Kidney (tissue), 14 donors: ENCODE results near the gene OR14I1. TPM values are rescaled to one million over a fixed set of nuclear protein-coding genes. Genes with fewer than 3 reads are reported as not detected.

Experiments
- DNase-seq, 5 donors: peaks; one replicate each; pipeline ENCODE4 v3.0.0-alpha.2; 2013 to 2020
- FAIRE-seq: peaks from 2 replicates; lab custom pipeline; 2012; peaks lifted over from hg19 to GRCh38; lab: Jason Lieb, UNC
- H3K27ac ChIP-seq, 2 donors: one replicate each; pipeline ENCODE4 v1.7.0; 2013; ENCODE audit warnings: low read depth in 2 of 2, low read length in 2 of 2, inconsistent platforms in 1 of 2
- H3K27me3 ChIP-seq: one replicate; pipeline ENCODE4 v1.7.1; 2013; ENCODE audit warnings: low read length, inconsistent platforms; ENCODE audit not compliant: control insufficient read depth, insufficient read depth
- H3K36me3 ChIP-seq, 3 donors: one replicate each; pipeline versions ENCODE4 v1.7.0 to v1.7.1; 2013; ENCODE audit warnings: low read length in 3 of 3, control low read depth in 1 of 3, inconsistent platforms in 1 of 3; ENCODE audit not compliant: insufficient read depth in 3 of 3, control insufficient read depth in 2 of 3
- H3K4me1 ChIP-seq, 3 donors: one replicate each; pipeline versions ENCODE4 v1.7.0 to v1.7.1; 2013; ENCODE audit warnings: low read length in 3 of 3, inconsistent platforms in 1 of 3, low read depth in 1 of 3; ENCODE audit not compliant: control insufficient read depth in 2 of 3, insufficient read depth in 2 of 3
- H3K4me3 ChIP-seq, 3 donors: one replicate each; pipeline versions ENCODE4 v1.7.0 to v1.8.1; 2013; ENCODE audit warnings: low read length in 3 of 3, control low read depth in 1 of 3, inconsistent platforms in 1 of 3
- H3K9ac ChIP-seq, 3 donors: one replicate each; pipeline versions ENCODE4 v1.7.0 to v1.7.1; 2013; ENCODE audit warnings: low read length in 3 of 3, control low read depth in 1 of 3, inconsistent platforms in 1 of 3
- H3K9me3 ChIP-seq, 3 donors: one replicate each; pipeline versions ENCODE4 v1.7.0 to v1.7.1; 2013; ENCODE audit warnings: low read length in 3 of 3, control low read depth in 1 of 3, inconsistent platforms in 1 of 3; ENCODE audit not compliant: control insufficient read depth in 2 of 3, insufficient read depth in 1 of 3
- intact Hi-C: fragments of 100-400 bp; cut with DNase I; formaldehyde crosslinking; loops from one replicate; pipeline ENCODE4 v1.11.1; 2022
- polyA plus RNA-seq: library from polyadenylated mRNA; stranded (reverse); fragments of 350-450 nt; fragmentation: Illumina TruSeq; extraction: RNeasy Lipid Tissue Mini Kit (QIAGEN cat#74804); gene quantifications from one replicate; pipeline ENCODE4 v1.2.3, GENCODE V29; 2014; ENCODE audit warnings: low read depth, low replicate concordance; ENCODE audit not compliant: insufficient read depth
- total RNA-seq: library from RNA; stranded (reverse); fragmentation: NEBNext Ultra II Directional; extraction: Animal tissue kit (Norgen Biotek cat#: 25700); gene quantifications from one replicate; pipeline ENCODE4 v1.2.1, GENCODE V29; 2021
- TF ChIP-seq, protein P1 (sequence below): IDR thresholded peaks from 3 replicates; pipeline ENCODE4 v1.5.1; 2012; ENCODE audit warnings: mild to moderate bottlenecking, moderate library complexity, borderline replicate concordance; ENCODE audit not compliant: insufficient read depth; ENCODE audit errors: extremely low read depth
- donor health status: control.
- donor health status: control.
- donor health status: control.
- donor health status: control.
- donor health status: control.
- donor health status: DM: yes; HTN: yes; CAD: no.
- donor health status: Normal renal cell carcinoma (clear cell type).

The OR14I1 gene
- total and polyA plus RNA-seq, 2 donors from 2014 or later: not detected

DNA sequence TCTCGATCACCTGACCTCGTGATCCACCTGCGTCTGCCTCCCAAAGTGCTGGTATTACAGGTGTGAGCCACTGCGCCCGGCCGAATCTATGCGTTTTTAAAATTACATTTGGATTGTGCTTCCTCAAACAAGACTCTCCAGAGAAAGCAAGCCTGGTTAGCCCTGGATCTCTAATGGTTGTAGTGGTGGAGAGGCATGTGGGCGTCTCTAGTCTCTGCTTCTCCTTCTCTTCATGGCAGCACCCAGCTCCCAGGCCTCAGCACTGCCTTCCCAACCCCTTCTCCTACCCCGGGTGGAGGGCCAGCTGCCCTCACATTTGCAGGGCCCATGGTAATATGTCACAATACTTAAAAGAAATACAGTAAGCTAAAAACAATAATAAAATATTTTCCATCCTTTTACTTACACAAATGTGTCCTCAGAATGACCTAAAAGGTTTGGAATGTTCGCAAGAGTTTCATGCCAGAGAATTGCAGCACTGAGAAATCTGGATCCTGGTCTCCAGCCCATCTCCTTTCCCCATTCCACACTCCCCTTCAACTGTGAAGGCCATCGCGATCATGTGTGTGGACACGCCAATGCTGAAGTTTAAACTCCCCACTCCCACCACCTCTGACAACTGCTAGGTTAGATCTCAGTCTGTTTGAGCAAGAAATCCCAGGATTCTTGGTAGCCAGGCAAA is 7.0 kb downstream of the OR14I1 start:
- FAIRE-seq: no peak
- H3K27ac ChIP-seq: no peak overlapping the region
- peak in 1 of 5 donors; percentile 1 for DNase-seq

DNA sequence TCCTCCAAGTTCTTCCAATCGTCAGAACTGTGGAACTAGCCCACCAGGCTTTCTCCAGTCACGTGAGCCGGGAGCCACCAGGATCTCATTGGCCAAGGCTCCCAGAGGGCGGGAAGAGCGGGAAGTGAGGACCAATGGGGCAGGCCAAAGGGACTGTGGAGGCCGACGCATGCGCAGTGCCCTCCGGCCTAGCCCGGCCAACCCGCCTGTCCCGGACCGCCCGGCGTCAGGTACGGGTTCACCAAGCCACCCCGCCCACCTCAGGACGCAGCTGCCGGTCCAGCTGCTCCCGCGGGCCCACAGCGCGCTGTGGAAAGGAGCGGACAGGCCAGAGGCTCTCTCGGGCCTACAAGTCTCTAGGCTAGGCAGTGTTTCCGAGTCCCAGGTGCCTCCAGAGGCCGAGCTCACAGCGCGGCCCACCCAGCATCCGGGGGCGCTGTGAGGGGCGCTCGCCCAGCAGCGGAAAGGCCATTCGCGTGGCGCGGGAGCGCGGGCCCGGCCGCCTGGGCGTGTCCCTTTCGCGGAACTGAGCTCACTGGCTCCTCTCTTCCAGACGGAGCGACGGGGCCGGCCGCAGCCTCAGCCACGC is 10.9 kb downstream of the OR14I1 start:
- intact Hi-C loops: no loop called here

More for the DNA sequence above, 7.0 kb downstream of the OR14I1 start:
- TF ChIP-seq, protein P1, sequence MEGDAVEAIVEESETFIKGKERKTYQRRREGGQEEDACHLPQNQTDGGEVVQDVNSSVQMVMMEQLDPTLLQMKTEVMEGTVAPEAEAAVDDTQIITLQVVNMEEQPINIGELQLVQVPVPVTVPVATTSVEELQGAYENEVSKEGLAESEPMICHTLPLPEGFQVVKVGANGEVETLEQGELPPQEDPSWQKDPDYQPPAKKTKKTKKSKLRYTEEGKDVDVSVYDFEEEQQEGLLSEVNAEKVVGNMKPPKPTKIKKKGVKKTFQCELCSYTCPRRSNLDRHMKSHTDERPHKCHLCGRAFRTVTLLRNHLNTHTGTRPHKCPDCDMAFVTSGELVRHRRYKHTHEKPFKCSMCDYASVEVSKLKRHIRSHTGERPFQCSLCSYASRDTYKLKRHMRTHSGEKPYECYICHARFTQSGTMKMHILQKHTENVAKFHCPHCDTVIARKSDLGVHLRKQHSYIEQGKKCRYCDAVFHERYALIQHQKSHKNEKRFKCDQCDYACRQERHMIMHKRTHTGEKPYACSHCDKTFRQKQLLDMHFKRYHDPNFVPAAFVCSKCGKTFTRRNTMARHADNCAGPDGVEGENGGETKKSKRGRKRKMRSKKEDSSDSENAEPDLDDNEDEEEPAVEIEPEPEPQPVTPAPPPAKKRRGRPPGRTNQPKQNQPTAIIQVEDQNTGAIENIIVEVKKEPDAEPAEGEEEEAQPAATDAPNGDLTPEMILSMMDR: no peak
- peaks cover 0 to 2% (median 0%) of the 10 kb centered on the region in 3 donors for H3K9me3 ChIP-seq
- no peaks in the 10 kb centered on the region for H3K36me3 ChIP-seq
- intact Hi-C loops: no loop called here
- H3K4me3 ChIP-seq: no peak overlapping the region
- no peaks in the 10 kb centered on the region for H3K27me3 ChIP-seq
- H3K4me1 ChIP-seq: no peaks in the 10 kb centered on the region
- H3K9ac ChIP-seq: no peak overlapping the region

GRCh38 chr1:248688527-248689298 is 13.9 kb downstream of the OR14I1 start:
- intact Hi-C loops: no loop called here
- Histone ChIP-seq H3K27me3 (no peaks in the 10 kb centered on the region), H3K9me3 (peaks cover 0 to 2% (median 0%) of the 10 kb centered on the region in 3 donors), H3K4me3 (no peak overlapping the region), H3K36me3 (no peaks in the 10 kb centered on the region), H3K27ac (no peak overlapping the region), H3K9ac (no peak overlapping the region), H3K4me1 (no peaks in the 10 kb centered on the region)
- FAIRE-seq (no peak), DNase-seq (no peak)
- TF ChIP-seq, protein P1: no peak

More for the DNA sequence above, 10.9 kb downstream of the OR14I1 start:
- TF ChIP-seq, protein P1: no peak
- Histone ChIP-seq H3K9me3 (peaks cover 0 to 2% (median 0%) of the 10 kb centered on the region in 3 donors), H3K27ac (no peak overlapping the region), H3K9ac (no peak overlapping the region), H3K4me1 (no peaks in the 10 kb centered on the region), H3K4me3 (no peak overlapping the region), H3K36me3 (no peaks in the 10 kb centered on the region), H3K27me3 (no peaks in the 10 kb centered on the region)
- DNase-seq (peak in 1 of 5 donors; percentile 71), FAIRE-seq (no peak)
